ENCODE results near the gene LGALS9B. TPM values are rescaled to one million over a fixed set of nuclear protein-coding genes. Genes with fewer than 3 reads are reported as not detected.
"Not testable (repeated sequence)": the region's sequence is repeated elsewhere in the genome, so short reads cannot be mapped to it uniquely, and the experiment has no call there.

LGALS9B gene
- total RNA-seq, 4 donors from 2014 or later = 0.13 TPM; not detected in 3

GRCh38 chr17:20401306-20402022 lies 65.9 kb downstream of the LGALS9B start:
- H3K4me3 ChIP-seq (ENCODE audit: low read depth, poor library complexity, severe bottlenecking); DNase-seq (ENCODE audit: low spot score in 2 of 2); intact Hi-C loops (cut with DNase I; ENCODE audit: low total_unique reads): not testable (repeated sequence)
- WGBS, 2 donors = 31 to 63% methylated on average over 1 to 3 of the region's 5 CpGs

DNA sequence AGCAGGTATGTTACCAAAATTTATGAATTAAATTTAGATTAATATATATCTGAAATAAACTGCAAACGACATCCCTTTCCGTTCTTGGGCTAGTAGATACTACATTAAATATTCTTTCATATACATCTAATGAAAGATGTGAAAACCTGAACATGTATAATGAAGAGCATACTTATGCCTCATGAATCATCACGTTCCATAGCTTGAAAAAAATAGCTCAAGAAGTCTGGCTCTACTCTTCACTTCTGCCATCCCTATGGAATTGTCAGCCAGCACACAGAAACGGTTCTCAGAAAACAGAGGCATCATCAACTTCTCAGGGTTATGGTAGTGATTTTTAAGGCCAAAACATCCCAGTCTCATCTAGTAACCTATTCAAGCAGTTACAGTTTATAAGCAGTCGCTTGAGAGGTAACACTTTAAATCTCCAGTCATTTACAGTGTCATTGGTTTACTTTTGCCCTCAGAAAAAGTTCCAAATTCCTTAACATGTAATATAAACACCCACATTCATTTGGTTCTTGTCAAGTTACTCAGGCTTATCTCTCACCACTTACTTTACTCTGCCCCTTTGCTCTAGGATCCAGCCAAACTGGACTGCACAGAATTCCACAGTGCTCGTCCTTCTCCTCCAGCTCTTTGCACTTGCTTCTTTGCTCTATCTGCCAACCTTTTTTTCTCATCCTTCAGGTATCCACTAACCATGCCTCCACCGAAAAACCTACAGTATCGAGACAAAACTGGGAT lies 66.6 kb downstream of the LGALS9B start:
- DNase-seq (ENCODE audit: low spot score in 2 of 2); intact Hi-C loops (cut with DNase I; ENCODE audit: low total_unique reads): not testable (repeated sequence)
- WGBS, 2 donors = 59 to 69% methylated on average over 4 of the region's 8 CpGs

More for the DNA sequence above, 66.6 kb downstream of the LGALS9B start:
- H3K4me3 ChIP-seq (ENCODE audit: low read depth, poor library complexity, severe bottlenecking) = not testable (repeated sequence)

Other genes starting within 250 kb of the LGALS9B start
- gene CDRT15L2, start 112.2 kb upstream of the LGALS9B start, total RNA-seq = not detected

Data from lower leg skin (tissue), 4 donors.